DMS53 (cell line): ENCODE data around the gene TBC1D8.
A peak's percentile ranks its signal among the peaks of the same experiment; 100 is the strongest.

Source experiments
- DNase-seq: peaks from one replicate; lab custom pipeline; 2025; lab: John Stamatoyannopoulos, UW

Gene TBC1D8

GRCh38 chr2:100976645-100977391 lies 174.4 kb downstream of the TBC1D8 start:
- DNase-seq = peak; percentile 91

GRCh38 chr2:100976061-100976460 lies 175.1 kb downstream of the TBC1D8 start:
- no peak for DNase-seq

GRCh38 chr2:100975521-100975785 lies 175.7 kb downstream of the TBC1D8 start:
- no peak for DNase-seq

GRCh38 chr2:100974712-100975520 lies 176.3 kb downstream of the TBC1D8 start:
- no peak for DNase-seq

- no peak for DNase-seq
These were observed 178.7 kb downstream of the TBC1D8 start for GRCh38 chr2:100972452-100972851.

- no peak for DNase-seq
These were observed 180.0 kb downstream of the TBC1D8 start for GRCh38 chr2:100971221-100971620.

- no peak for DNase-seq
These were observed 181.2 kb downstream of the TBC1D8 start for GRCh38 chr2:100969998-100970397.

GRCh38 chr2:100968146-100969145 lies 182.7 kb downstream of the TBC1D8 start:
- no peak for DNase-seq

- no peak for DNase-seq
These were observed 183.5 kb downstream of the TBC1D8 start for GRCh38 chr2:100967716-100968115.

GRCh38 chr2:100965596-100965995 lies 185.6 kb downstream of the TBC1D8 start:
- peak; percentile 19 for DNase-seq

GRCh38 chr2:100964681-100965169 lies 186.5 kb downstream of the TBC1D8 start:
- no peak for DNase-seq

GRCh38 chr2:100964222-100964621 lies 187.0 kb downstream of the TBC1D8 start:
- DNase-seq = no peak

- no peak for DNase-seq
These were observed 188.2 kb downstream of the TBC1D8 start for GRCh38 chr2:100963026-100963375.

- DNase-seq = no peak
These were observed 188.7 kb downstream of the TBC1D8 start for GRCh38 chr2:100962366-100963025.

GRCh38 chr2:100960688-100961087 lies 190.5 kb downstream of the TBC1D8 start:
- DNase-seq = no peak

- no peak for DNase-seq
These were observed 191.8 kb downstream of the TBC1D8 start for GRCh38 chr2:100959225-100959880.

GRCh38 chr2:100957996-100958653 lies 193.1 kb downstream of the TBC1D8 start:
- no peak for DNase-seq
